GM19438 (cell line): ENCODE data around the gene PPP2CA.

Experiments
- ATAC-seq: cut with Tn5 transposase; IDR thresholded peaks from one replicate; pipeline ENCODE4 v1.9.1; 2021; ENCODE audit warnings: low read depth; ENCODE audit not compliant: unreplicated experiment

The PPP2CA gene

GRCh38 chr5:134206627-134207160, 19.2 kb downstream of the PPP2CA start:
- no peak for ATAC-seq

- no peak for ATAC-seq
These were observed 21.3 kb downstream of the PPP2CA start for GRCh38 chr5:134204575-134204974.

GRCh38 chr5:134203630-134204029, 22.2 kb downstream of the PPP2CA start:
- no peak for ATAC-seq

GRCh38 chr5:134195666-134196065, 30.2 kb downstream of the PPP2CA start:
- no peak for ATAC-seq

- no peak for ATAC-seq
These were observed 36.8 kb downstream of the PPP2CA start for GRCh38 chr5:134189031-134189430.

- no peak for ATAC-seq
These were observed 37.8 kb downstream of the PPP2CA start for GRCh38 chr5:134188092-134188491.

- peak; percentile 89 for ATAC-seq
These were observed 41.4 kb downstream of the PPP2CA start for GRCh38 chr5:134184155-134185135.

- ATAC-seq: no peak
These were observed 42.4 kb downstream of the PPP2CA start for GRCh38 chr5:134183481-134183880.

GRCh38 chr5:134178096-134178419, 47.8 kb downstream of the PPP2CA start:
- ATAC-seq: no peak

GRCh38 chr5:134177369-134178095, 48.3 kb downstream of the PPP2CA start:
- no peak for ATAC-seq

- peak; percentile 83 for ATAC-seq
These were observed 49.1 kb downstream of the PPP2CA start, which contains the start of gene SKP1 for GRCh38 chr5:134176511-134177368. Gene SKP1, minus strand, starts transcription at chr5:134176950. Its CDS starts 2,928 bp downstream, at chr5:134174022.

- ATAC-seq: peak; percentile 14
These were observed 49.9 kb downstream of the PPP2CA start for GRCh38 chr5:134175921-134176510.

- ATAC-seq: no peak
These were observed 50.7 kb downstream of the PPP2CA start for GRCh38 chr5:134174841-134175839.

GRCh38 chr5:134171972-134172371, 53.9 kb downstream of the PPP2CA start:
- no peak for ATAC-seq

- ATAC-seq: no peak
These were observed 63.3 kb downstream of the PPP2CA start for GRCh38 chr5:134162592-134162991.

- no peak for ATAC-seq
These were observed 64.1 kb downstream of the PPP2CA start for GRCh38 chr5:134161513-134162395.

- ATAC-seq: no peak
These were observed 72.2 kb downstream of the PPP2CA start for GRCh38 chr5:134153657-134154056.

- ATAC-seq: no peak
These were observed 72.6 kb downstream of the PPP2CA start for GRCh38 chr5:134153241-134153640.
